Heart right ventricle (tissue), 16 donors: ENCODE data around the gene ADAT3. TPM values are rescaled to one million over a fixed set of nuclear protein-coding genes. Genes with fewer than 3 reads are reported as not detected.

ENCODE experiments used
- ATAC-seq, 8 donors: fragments of 200-7000 bp; cut with Tn5 transposase; one replicate each; pipeline ENCODE4 v1.9.1; 2020; ENCODE audit warnings: mild to moderate bottlenecking in 8 of 8, moderate library complexity in 8 of 8, moderate number of reproducible peaks in 1 of 8
- DNase-seq, 2 donors: peaks; one replicate each; pipeline ENCODE4 v3.0.0-alpha.2; 2020
- H3K27ac ChIP-seq, 10 donors: fragments of 200-600 bp; sonication (generic) in 2 of 10; one replicate each; pipeline versions ENCODE4 v1.5.0 to v1.8.0; 2020 to 2022; ENCODE audit warnings: mild to moderate bottlenecking in 3 of 10
- H3K27me3 ChIP-seq, 7 donors: fragments of 200-600 bp; one replicate each; pipeline ENCODE4 v1.8.0; 2021 to 2022; ENCODE audit warnings: mild to moderate bottlenecking in 2 of 7
- H3K36me3 ChIP-seq, 9 donors: fragments of 200-600 bp; sonication (generic) in 1 of 9; one replicate each; pipeline versions ENCODE4 v1.5.0 to v1.8.0; 2020 to 2022; ENCODE audit warnings: mild to moderate bottlenecking in 2 of 9
- H3K4me1 ChIP-seq, 9 donors: fragments of 200-600 bp; sonication (generic) in 1 of 9; one replicate each; pipeline versions ENCODE4 v1.5.0 to v1.8.0; 2020 to 2022; ENCODE audit warnings: mild to moderate bottlenecking in 4 of 9
- H3K4me3 ChIP-seq, 10 donors: fragments of 200-600 bp; sonication (generic) in 2 of 10; one replicate each; pipeline versions ENCODE4 v1.5.0 to v1.8.0; 2020 to 2022; ENCODE audit warnings: mild to moderate bottlenecking in 7 of 10, moderate library complexity in 2 of 10
- H3K9me3 ChIP-seq, 11 donors: fragments of 200-600 bp in 10 of 11; sonication (generic) in 2 of 11; one replicate each; pipeline versions ENCODE4 v1.5.0 to v1.8.0; 2013 to 2022; ENCODE audit warnings: mild to moderate bottlenecking in 2 of 11, control low read depth in 1 of 11, moderate library complexity in 1 of 11
- WGBS, 2 donors: extraction: QIAGEN DNeasy Blood & Tissue Kit; methylation state at CpG; one replicate each; pipeline ENCODE4 v1.1.7; 2013; ENCODE audit warnings: inconsistent platforms in 1 of 2; 5-methylcytosine and 5-hydroxymethylcytosine counted together
- intact Hi-C, 10 donors: fragments of 100-400 bp; cut with DNase I; formaldehyde crosslinking; loops; one replicate each; pipeline versions ENCODE4 v1.11.1 to v1.14.2; 2022
- polyA plus RNA-seq, 2 donors: library from polyadenylated mRNA; stranded (reverse); fragments of 200-250 nt; gene quantifications; one replicate each; pipeline ENCODE4 v1.2.3, GENCODE V29; 2013
- total RNA-seq, 10 donors: library from RNA; stranded (reverse); fragmentation: NEBNext Ultra II Directional in 3 of 10; extraction: Animal tissue kit (Norgen Biotek cat#: 25700) in 3 of 10; gene quantifications; one replicate each; pipeline versions ENCODE4 v1.2.1 to v1.2.4, GENCODE V29; 2021 to 2023
- TF ChIP-seq, protein P1 (sequence below), 9 donors: fragments of 200-600 bp; sonication (generic) in 2 of 9; IDR thresholded peaks; one replicate each; pipeline versions ENCODE4 v1.5.0 to v1.8.0; 2021 to 2022; ENCODE audit warnings: antibody characterized with exemption in 9 of 9, mild to moderate bottlenecking in 5 of 9, moderate library complexity in 1 of 9
- donor health status: Arrhythmogenic right ventricular cardiomyopathy.
- donor health status: ischemic (EF 13 %, LVEDD 7.1; RV severe dilation, severe dysfunction).
- donor health status: healthy with polysubstance abuse.
- donor health status: DM: no; HTN: yes; CAD: no.
- donor health status: DM: no; HTN: no; CAD: no.
- donor health status: ischemic (EF 25% LVEDD 6.9; RV normal size, moderate dysfunction).
- donor health status: ischemic (EF 25% LVEDD 5.7; RV mildly dilated, moderate dysfunction).
- donor health status: healthy.
- donor health status: DM: yes; HTN: yes; CAD: no.
- donor health status: Ischemic cardiomyopathy.
- donor health status: ischemic (EF 35%, LVEDD 5.7; RV mildly dilated, moderate dysfunction).
- donor health status: nonischemic (EF 11% LVEDD 7.7; RV severe dilation, severe dysfunction).
- donor health status: DM: yes; HTN: yes; CAD: no.
- donor health status: PGD.
- donor health status: ischemic (EF 29% LVEDD 5.4; RV normal size, mild dysfunction).
- donor health status: nonischemic (EF 23%, LVEDD 6.1; RV moderate dilation, normal function).

The ADAT3 gene
- total and polyA plus RNA-seq, 12 donors: 0.94 to 4.3 (median 1.6) TPM

DNA sequence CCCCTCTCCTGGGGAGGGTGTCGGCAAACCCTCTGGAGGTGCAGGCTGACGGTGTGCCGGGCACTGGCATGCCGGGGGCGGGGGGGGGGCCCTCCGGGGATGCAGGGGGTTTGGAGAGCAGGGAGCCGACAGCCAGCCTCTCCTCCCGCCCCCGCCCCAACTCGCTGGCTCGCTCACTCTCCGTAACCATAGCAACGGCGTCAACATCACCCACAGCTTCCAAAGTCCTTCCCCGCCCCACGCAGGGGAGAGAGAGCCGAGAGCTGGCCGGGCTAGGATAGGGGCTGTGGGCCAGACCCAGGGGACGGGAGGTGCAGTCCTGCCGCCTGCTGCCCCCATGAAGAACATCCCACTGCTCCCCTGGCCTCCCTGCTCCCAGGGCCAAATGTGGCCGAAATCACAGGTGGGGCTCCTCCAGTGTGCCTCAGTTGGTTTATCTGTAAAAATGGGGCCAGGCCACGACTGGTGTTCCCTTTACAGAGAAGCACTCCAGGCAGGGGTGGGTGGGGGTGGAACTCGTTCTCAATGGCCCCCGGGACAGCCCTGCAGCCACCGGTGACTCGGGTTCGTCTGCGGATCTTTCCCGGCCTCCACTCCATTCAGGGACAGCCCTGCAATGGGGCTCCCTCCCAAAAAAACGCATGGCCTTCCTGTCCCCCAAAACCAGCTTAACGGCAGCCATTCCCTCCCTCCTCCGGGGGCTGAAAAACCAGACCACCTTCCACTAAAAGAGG is 45.0 kb upstream of the ADAT3 start:
- H3K36me3 ChIP-seq: no peaks in the 10 kb centered on the region
- DNase-seq (peak in 1 of 2 donors; percentile 79), ATAC-seq (no peak)
- H3K27me3 ChIP-seq: no peaks in the 10 kb centered on the region
- H3K27ac ChIP-seq: peak overlapping the region in 6 of 10 donors; percentile 23 to 68 (median 45)
- TF ChIP-seq, protein P1, sequence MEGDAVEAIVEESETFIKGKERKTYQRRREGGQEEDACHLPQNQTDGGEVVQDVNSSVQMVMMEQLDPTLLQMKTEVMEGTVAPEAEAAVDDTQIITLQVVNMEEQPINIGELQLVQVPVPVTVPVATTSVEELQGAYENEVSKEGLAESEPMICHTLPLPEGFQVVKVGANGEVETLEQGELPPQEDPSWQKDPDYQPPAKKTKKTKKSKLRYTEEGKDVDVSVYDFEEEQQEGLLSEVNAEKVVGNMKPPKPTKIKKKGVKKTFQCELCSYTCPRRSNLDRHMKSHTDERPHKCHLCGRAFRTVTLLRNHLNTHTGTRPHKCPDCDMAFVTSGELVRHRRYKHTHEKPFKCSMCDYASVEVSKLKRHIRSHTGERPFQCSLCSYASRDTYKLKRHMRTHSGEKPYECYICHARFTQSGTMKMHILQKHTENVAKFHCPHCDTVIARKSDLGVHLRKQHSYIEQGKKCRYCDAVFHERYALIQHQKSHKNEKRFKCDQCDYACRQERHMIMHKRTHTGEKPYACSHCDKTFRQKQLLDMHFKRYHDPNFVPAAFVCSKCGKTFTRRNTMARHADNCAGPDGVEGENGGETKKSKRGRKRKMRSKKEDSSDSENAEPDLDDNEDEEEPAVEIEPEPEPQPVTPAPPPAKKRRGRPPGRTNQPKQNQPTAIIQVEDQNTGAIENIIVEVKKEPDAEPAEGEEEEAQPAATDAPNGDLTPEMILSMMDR (IDR thresholded peaks at IDR 0.05): no peak
- H3K9me3 ChIP-seq: no peaks in the 10 kb centered on the region
- intact Hi-C loops: loop anchor here in 1 of 10 donors (10.0 kb wide), 1 partner anchor 205 kb away; no protein-coding TSS in a partner anchor
- H3K4me3 ChIP-seq: peak overlapping the region in 5 of 10 donors; percentile 0 to 84 (median 24)
- peaks cover 30 to 82% (median 70%) of the 10 kb centered on the region in 9 donors for H3K4me1 ChIP-seq
- 30 to 39% methylated on average over 27 to 32 of the region's 32 CpGs for WGBS, 2 donors

GRCh38 chr19:1860821-1861598 is 44.2 kb upstream of the ADAT3 start:
- Histone ChIP-seq H3K36me3 (no peaks in the 10 kb centered on the region), H3K4me1 (peaks cover 28 to 75% (median 63%) of the 10 kb centered on the region in 9 donors), H3K27me3 (no peaks in the 10 kb centered on the region), H3K4me3 (peak overlapping the region in 8 of 10 donors; percentile 43 to 84 (median 64)), H3K9me3 (no peaks in the 10 kb centered on the region), H3K27ac (peak overlapping the region in 7 of 10 donors; percentile 44 to 84 (median 68))
- intact Hi-C loops: loop anchor here in 1 of 10 donors (10.0 kb wide), 1 partner anchor 204 kb away; no protein-coding TSS in a partner anchor
- TF ChIP-seq, protein P1 (IDR thresholded peaks at IDR 0.05): no peak
- DNase-seq (no peak), ATAC-seq (no peak)
- WGBS, 2 donors: 67 to 70% methylated on average over 28 of the region's 28 CpGs

DNA sequence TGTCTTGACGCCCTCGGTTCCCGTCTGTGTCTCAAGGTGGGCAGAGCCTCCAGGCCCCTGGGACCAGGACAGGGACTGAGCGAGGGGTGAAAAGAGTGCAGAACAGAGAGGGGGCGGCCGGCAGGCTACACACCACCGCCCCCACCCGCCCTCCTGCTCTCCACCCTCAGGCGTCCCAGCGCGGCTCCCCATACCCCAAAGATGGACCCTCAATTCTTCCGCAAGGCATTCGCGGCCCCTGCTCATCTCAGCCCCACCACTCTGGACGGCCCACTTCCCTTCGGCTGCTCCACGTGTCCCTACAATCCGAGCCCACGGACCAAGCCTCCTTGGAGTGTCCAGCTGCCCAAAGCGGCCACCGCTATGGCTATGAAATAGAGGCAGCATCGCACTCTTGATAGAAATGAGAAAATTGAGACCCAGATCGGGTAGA is 43.6 kb upstream of the ADAT3 start:
- TF ChIP-seq, protein P1 (IDR thresholded peaks at IDR 0.05): no peak
- 51 to 55% methylated on average over 23 of the region's 23 CpGs for WGBS, 2 donors
- peaks cover 22 to 69% (median 57%) of the 10 kb centered on the region in 9 donors for H3K4me1 ChIP-seq
- peak overlapping the region in 8 of 10 donors; percentile 62 to 88 (median 78) for H3K27ac ChIP-seq
- ATAC-seq: no peak
- no peaks in the 10 kb centered on the region for H3K27me3 ChIP-seq
- no peaks in the 10 kb centered on the region for H3K36me3 ChIP-seq
- no peaks in the 10 kb centered on the region for H3K9me3 ChIP-seq
- intact Hi-C loops: loop anchor here in 1 of 10 donors (10.0 kb wide), 1 partner anchor 203 kb away; no protein-coding TSS in a partner anchor
- peak overlapping the region in 9 of 10 donors; percentile 43 to 84 (median 66) for H3K4me3 ChIP-seq
- no peak for DNase-seq

DNA sequence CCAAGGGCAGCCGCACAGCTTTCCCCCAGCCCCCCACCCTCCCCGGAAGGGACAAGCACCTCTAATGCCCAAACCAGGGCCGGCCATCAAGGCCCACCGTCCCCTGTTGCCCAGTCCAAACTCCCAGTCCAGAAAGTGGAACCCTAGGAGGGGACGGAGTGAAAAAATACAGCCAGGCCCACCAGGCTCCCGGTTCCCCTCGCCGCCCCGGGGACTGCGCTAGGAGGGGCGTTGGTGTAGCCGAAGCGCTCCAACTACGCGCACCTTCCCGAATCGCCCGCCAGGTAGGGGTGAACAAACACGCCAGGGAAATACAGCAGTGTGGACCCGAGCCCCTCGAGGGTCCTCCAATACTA is 43.2 kb upstream of the ADAT3 start:
- Histone ChIP-seq H3K4me3 (peak overlapping the region; percentile 25 to 84 (median 64)), H3K36me3 (no peaks in the 10 kb centered on the region), H3K27ac (peak overlapping the region in 8 of 10 donors; percentile 62 to 88 (median 78)), H3K9me3 (no peaks in the 10 kb centered on the region), H3K27me3 (no peaks in the 10 kb centered on the region), H3K4me1 (peaks cover 20 to 67% (median 53%) of the 10 kb centered on the region in 9 donors)
- intact Hi-C loops: loop anchor here in 1 of 10 donors (10.0 kb wide), 1 partner anchor 203 kb away; no protein-coding TSS in a partner anchor
- no peak for DNase-seq
- 22% methylated on average over 21 of the region's 21 CpGs for WGBS, 2 donors
- TF ChIP-seq, protein P1 (IDR thresholded peaks at IDR 0.05): no peak
- no peak for ATAC-seq
